GM12874 (cell line): ENCODE results near the gene C8A.

ENCODE experiments used
- TF ChIP-seq, protein P1 (sequence below): IDR thresholded peaks from 2 replicates; pipeline ENCODE4 v1.5.1; 2011; ENCODE audit warnings: low read depth, mild to moderate bottlenecking, control low read depth, low read length, moderate library complexity; ENCODE audit not compliant: insufficient read depth

Gene C8A

DNA sequence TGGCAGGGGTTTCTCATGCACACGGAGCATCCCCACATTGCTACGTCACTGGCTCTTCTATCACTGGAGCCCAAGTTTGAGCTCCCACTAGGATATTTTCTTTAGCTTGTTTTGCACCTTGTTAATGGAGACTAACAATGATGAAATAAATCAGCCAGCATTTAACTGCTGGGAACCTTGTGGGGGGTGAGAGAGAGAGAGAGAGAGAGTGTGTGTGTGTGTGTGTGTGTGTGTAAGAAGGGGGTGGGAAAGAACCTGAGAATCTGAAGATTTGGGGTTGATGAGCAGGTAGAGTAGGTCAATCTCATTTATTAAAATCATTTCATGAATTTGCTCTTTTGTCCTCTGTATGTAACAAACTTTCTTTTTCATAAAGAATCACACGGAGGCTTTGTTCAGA lies 110.6 kb downstream of the C8A start:
- TF ChIP-seq, protein P1, sequence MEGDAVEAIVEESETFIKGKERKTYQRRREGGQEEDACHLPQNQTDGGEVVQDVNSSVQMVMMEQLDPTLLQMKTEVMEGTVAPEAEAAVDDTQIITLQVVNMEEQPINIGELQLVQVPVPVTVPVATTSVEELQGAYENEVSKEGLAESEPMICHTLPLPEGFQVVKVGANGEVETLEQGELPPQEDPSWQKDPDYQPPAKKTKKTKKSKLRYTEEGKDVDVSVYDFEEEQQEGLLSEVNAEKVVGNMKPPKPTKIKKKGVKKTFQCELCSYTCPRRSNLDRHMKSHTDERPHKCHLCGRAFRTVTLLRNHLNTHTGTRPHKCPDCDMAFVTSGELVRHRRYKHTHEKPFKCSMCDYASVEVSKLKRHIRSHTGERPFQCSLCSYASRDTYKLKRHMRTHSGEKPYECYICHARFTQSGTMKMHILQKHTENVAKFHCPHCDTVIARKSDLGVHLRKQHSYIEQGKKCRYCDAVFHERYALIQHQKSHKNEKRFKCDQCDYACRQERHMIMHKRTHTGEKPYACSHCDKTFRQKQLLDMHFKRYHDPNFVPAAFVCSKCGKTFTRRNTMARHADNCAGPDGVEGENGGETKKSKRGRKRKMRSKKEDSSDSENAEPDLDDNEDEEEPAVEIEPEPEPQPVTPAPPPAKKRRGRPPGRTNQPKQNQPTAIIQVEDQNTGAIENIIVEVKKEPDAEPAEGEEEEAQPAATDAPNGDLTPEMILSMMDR, result no peak

DNA sequence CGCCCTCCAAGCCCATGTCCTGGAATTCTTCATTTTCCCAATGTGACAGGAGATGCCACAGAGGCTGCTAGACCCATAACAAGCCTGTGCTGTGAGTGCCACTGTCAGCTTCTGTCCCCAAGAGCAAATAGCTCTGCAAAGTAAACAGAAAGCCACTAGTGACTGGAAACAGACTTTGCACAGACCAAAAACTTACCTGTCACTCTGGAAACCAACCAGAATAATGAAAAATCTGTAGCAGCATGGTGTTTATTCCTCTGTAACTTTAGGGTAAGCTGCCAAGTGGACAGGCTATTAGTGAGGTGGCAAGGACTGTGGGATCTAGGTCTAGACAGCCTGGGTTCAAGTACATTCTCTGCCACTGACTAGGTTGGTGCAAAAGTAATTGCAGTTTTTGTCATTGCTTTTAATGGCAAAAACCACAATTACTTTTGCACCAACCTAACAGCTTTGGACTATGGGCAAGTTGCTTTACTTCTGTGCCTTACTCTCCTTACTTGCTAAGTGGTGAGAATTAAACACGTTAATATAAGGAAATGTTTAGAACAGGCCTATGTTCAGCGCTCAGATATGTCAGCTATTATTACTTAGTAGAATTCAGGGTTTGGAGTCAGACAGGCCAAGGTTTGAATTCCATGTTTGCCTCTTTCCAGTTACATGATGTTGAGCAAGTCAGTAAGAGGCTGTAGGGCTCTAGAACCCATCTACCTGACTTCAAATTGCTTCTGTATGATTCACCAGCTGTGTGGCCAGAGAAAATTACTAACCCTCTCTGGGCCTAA lies 111.5 kb downstream of the C8A start, which contains the start of gene C8B:
Gene C8B (minus strand): TSS at position 100 of the 782 bp plus-strand sequence. CDS start 67 bp downstream, at position 33.
- TF ChIP-seq, protein P1, result no peak

DNA sequence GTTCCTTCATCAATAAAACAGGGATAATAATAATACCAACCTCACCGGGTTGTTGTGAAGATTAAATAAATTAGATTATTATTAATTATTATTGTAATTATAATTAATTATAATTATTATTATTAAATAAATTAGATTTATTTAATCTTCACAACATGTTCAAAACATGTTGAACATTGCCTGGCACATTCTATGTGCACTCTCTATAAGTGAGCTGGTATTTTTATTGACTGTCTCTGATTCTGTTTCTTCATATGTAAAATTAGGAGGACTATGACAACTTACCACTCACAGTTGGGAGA lies 112.1 kb downstream of the C8A start:
- TF ChIP-seq, protein P1, result no peak

DNA sequence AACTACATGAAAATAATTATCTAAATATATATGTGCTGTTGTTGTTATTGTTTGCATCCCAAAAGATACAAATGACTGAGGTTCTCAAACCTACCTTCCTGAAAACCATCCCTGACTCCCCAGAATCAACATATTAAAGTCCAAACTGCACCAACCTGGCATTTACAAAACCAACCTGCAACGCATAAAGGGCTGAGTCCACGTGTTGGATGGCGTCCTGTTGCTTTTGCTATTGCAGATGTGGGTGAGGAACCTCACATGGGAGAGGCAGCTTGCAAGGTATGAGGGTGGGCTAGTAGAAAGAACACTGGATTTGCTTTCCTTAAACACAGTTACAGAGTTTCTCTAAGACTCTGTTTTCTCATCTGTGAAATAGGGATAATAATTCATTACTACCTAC lies 112.8 kb downstream of the C8A start:
- TF ChIP-seq, protein P1, result no peak
